SH-SY5Y (cell line): ENCODE data around the gene CDH4.

Experiments
- GATA2 ChIP-seq: IDR thresholded peaks from 2 replicates; pipeline ENCODE4 v1.6.1; 2011; ENCODE audit warnings: mild to moderate bottlenecking, low read depth, low read length
- GATA3 ChIP-seq: IDR thresholded peaks from 2 replicates; pipeline ENCODE4 v1.6.1; 2011; ENCODE audit warnings: low read depth, mild to moderate bottlenecking, low read length, moderate library complexity

Gene CDH4

DNA sequence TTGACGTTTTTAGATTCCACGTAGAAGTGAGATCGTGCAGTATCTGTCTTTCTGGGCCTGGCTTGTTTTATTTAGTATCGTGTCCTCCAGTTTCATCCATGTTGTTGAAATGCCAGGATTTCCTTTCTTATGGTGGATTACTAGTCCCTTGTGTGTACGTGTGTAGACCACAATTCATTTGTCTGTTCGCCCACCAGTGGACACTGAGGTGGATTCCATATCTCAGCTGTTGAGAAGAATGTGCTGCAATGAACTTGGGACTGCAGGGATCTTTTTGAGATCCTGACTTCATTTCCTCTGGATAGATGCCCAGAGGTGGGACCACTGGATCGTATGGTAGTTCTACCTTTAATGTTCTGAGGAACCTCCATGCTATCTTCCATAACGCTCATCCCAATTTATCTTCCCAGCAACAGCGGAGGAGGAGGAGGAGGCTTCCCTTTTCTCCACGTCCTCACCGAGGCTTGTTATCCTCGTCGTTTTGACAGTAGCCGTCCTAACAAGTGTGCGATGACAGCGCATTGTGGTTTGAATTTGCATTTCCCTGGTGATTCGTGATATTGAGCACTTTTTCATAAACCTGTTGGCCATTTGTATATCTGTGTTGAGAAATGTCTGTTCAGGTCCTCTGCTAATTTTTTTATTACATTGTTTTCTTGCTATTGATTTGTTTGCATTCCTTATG is 62.4 kb downstream of the CDH4 start:
- no peak for TF ChIP-seq GATA2
- TF ChIP-seq GATA3: no peak

GRCh38 chr20:61315319-61315718 is 63.3 kb downstream of the CDH4 start:
- TF ChIP-seq GATA3 (no peak), GATA2 (no peak)

GRCh38 chr20:61316346-61316745 is 64.3 kb downstream of the CDH4 start:
- TF ChIP-seq GATA3: no peak
- TF ChIP-seq GATA2: no peak

- TF ChIP-seq GATA3: no peak
These were observed 66.0 kb downstream of the CDH4 start for GRCh38 chr20:61317966-61318530.

DNA sequence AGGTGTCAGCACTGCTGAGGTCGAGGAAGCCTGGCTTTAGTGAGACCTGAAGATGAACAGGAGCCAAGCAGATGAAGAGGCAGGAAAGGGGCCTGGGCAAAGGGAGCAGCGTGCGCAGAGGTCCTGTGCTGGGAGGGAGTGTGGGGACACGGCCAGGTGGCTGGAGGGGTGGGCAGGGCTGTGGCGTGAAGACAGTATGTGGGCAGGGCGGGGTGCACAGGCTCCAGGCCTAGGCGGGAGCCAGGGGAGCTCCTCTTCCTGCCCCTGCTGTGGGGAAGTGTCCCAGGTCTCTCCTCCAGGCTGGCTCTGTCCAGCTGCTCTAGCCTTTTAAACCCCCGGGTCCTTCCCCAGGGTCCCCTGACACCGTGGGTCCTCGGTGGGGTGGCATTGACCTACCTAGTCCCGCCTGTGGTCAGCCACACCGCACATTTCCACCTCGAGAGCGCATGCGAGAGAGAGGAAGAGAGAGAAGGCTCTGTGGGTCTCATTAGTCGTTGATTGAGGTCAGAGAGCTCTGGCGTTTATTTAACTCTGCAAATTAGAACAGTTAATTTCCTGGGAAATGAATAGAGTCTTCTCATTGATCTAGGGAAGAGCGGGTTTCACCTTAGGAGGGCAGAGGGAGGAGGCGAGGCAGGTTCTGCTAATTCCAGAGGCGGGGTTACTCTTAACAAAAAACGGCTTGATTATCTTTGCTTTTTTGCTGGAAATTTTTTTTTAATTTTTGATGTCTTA is 68.8 kb downstream of the CDH4 start:
- no peak for TF ChIP-seq GATA2
- no peak for TF ChIP-seq GATA3

DNA sequence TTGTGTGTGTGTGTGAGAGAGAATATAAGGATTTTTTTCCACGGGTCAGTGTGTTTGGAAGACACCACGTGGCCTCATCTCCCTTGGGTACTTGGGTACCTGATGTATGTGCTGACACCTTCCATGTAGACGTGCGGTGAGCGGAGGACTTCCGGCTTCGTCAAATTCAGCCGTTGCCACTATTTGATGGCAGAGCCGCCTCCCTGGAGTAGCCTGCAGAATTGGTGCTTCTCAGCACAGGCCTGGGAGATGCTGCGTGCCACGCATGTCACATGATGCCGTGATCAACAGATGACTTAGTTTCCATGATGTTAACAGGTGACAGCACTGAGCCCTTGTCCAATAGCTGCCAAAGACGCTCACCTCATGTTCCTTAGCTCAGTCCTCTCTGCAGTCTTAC is 69.4 kb downstream of the CDH4 start:
- TF ChIP-seq GATA2 (no peak), GATA3 (no peak)

DNA sequence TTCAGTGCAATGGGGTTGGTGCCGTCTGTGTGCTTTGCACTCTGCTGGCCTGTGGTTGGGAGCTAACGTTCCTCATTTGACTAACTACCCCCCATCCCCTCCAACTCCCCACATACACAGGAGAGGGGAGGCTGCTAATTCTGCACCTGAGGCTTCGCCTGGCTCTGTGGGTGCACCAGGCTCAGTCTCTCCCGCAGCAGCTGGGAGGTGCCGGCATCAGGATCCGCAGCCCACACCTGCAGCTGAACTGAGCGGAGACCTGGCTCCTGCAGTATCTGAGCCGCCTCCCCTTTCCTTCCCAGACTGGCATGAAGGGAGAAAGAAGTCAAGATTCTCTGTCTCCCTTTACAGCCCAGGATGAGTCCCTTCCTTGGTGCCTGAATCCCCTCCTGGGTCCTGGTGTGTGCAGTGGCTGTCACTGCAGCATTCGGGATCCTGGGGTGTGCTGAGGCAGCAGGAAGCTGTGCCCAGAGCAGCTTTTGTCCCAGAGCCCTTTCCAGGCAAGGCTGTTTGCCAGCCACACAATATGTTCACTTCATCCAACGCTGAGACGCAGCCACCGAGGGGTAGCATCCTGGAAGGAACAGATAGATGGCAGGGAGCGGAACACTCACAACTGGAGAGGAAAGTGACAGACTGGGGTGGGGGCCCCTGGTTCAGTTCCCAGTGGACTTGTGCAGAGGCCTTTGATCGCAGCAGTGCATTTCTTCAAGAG is 70.2 kb downstream of the CDH4 start:
- TF ChIP-seq GATA3 (no peak), GATA2 (no peak)

DNA sequence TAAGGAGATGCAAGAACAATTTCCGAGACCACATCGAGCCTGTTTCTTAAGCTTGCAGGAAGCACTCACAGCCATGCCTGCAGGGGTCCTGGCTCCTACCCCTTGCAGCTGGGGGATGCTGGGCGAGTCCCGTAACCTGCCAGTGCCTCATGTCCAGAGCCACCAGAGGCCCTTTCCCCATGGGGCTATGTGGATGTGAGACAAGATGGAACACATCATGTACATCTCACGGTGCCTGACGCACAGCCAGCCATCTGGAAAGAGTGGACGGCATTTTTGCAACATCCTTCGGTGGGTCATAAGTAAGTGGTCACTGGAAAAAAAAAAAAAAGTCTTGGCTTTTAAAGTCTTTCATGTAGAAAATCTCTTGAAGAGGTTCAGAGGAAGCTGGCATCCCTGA is 72.8 kb downstream of the CDH4 start:
- TF ChIP-seq GATA3 (no peak), GATA2 (no peak)

GRCh38 chr20:61325718-61326117 is 73.7 kb downstream of the CDH4 start:
- no peak for TF ChIP-seq GATA3
- no peak for TF ChIP-seq GATA2

DNA sequence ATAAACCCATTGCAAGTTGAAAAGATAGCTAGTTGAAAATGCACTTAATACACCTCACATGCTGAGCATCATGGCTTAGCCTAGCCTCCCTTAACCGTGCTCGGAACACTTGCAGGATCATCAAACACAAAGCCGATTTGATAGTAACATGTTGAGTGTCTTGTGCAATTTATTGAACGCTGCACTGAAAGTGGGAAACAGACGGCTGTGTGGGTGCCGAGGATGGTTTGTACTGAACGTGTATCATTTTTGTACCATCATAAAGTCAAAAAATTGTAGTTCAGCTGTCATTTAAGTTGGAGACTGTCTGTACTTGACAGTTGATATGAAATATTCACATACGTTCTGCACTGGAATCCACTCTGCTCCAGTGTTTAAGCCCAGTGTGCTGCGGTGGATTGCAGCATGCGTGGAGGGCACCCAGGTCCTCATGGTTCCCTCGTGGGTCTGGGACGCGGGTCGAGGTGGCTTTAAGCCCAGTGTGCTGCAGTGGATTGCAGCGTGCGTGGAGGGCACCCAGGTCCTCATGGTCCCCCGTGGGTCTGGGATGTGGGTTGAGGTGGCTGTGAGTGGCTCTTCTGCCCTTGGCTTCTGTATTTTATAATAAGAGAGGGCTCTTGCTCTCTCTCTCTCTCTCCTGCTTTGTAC is 77.0 kb downstream of the CDH4 start:
- TF ChIP-seq GATA3: no peak
- TF ChIP-seq GATA2: no peak

GRCh38 chr20:61330441-61330840 is 78.4 kb downstream of the CDH4 start:
- TF ChIP-seq GATA3: no peak
- no peak for TF ChIP-seq GATA2

DNA sequence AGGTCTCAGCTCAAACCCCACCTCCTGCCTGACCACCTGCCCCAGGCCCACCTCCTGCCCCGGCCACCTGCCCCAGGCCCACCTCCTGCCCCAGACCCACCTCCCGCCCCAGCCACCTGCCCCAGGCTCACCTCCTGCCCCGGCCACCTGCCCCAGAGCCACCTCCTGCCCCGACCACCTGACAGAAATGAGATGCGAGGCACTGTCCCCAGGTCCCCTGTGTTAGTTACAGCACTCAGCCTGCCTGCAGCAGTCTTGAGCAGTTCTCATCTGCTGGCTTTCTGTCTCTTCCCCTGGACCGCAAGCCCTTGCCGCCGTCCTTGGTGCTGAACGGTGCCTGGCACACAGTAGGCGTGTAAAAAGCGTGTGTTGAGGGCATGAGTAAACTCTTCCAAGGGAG is 79.5 kb downstream of the CDH4 start:
- no peak for TF ChIP-seq GATA2
- no peak for TF ChIP-seq GATA3

DNA sequence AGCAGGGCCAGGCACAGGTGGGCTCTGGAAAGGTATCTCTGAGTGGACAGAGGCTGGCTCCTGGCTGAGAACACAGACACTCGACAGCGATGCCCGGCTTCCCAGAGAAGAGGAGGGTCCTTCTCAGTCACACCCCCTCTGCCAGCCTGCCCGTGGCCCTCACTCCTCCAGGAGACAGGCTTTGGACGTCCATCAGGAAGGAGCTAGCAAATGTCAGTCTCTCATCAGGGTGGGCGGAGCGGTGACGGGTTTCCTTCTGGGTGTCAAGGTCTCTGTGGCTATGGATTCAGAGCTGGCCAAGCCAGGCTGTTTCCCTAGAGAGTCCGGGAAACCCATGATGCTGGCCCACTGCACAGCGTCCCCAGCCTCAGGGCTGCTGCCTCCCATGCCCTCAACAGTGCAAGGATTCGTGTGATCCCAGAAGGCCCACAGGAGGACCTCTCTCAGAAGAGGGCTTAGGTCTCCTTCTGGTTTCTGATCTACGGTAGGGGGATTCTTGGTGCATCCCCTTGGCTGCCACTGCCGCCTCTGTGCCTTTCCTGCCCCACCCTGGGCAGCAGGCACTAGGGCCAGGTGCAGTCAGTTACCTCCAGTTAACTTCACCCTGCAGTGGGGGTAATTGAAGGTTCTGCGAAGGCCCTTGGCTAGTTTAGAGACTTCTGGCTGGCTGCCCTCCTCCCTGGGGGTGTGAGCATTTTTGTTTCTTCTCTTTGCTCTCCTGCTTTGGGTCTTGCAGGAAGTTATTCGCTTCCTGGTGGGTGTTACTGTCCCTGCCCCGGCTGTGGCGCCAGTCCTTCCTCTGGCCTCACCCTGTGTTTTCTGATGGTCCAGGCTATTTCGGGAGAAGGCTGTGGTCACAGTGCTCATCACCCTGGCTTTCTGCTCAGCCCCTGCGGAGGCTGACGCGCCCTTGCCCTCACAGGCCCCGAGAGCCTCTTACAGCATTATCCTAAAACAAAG is 80.2 kb downstream of the CDH4 start:
- no peak for TF ChIP-seq GATA2

DNA sequence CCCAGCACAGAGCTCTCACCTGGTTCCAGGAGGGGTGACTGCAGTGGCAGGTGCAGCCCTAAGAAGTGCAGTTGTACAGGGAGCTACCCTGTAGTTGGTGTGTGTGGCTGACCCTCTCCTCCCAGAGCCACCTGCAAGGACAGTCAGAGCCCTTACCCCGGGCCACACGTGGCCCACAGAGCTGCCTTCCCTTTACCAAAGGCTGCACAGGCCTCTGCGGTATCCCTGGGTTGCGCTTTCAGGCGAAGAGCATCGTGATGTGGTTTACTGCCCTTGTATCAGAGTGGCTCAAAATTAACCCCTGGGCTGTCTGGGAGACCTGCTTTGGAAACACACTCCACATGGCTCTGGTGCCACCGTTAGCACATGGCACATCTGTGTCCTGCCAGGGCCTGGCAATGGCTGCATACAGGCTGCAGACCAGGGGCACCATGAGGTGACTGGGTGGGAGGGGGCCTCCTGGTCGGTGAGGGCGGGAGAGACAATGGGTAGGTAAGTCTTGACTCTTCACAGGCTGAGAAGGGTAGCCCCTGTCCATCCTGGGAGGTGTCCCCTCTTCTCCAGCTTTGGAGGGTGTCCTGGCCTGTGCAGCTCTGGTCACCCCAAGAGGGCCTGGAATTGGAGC is 81.5 kb downstream of the CDH4 start:
- TF ChIP-seq GATA2: no peak
- no peak for TF ChIP-seq GATA3
